Heart left ventricle (tissue), 16 donors: Measurements from ENCODE around the gene ADAMTS12. TPM values are rescaled to one million over a fixed set of nuclear protein-coding genes. Genes with fewer than 3 reads are reported as not detected.

Experiments used
- ATAC-seq, 4 donors: fragments of 200-7000 bp; cut with Tn5 transposase; one replicate each; pipeline ENCODE4 v1.9.1; 2020 to 2022; ENCODE audit warnings: moderate library complexity in 4 of 4, mild to moderate bottlenecking in 3 of 4, moderate number of reproducible peaks in 1 of 4
- DNase-seq, 5 donors: peaks; one replicate each; pipeline ENCODE4 v3.0.0-alpha.2; 2020
- H3K27ac ChIP-seq, 12 donors: fragments of 200-600 bp; sonication (generic) in 4 of 12; one replicate each; pipeline versions ENCODE4 v1.5.0 to v1.8.0; 2016 to 2022; ENCODE audit warnings: mild to moderate bottlenecking in 2 of 12
- H3K27me3 ChIP-seq, 9 donors: fragments of 200-600 bp; sonication (generic) in 2 of 9; one replicate each; pipeline versions ENCODE4 v1.5.1 to v1.8.0; 2016 to 2022; ENCODE audit warnings: mild to moderate bottlenecking in 3 of 9
- H3K36me3 ChIP-seq, 9 donors: fragments of 200-600 bp; sonication (generic) in 2 of 9; one replicate each; pipeline versions ENCODE4 v1.5.0 to v1.8.0; 2018 to 2022; ENCODE audit warnings: mild to moderate bottlenecking in 2 of 9
- H3K4me1 ChIP-seq, 12 donors: fragments of 200-600 bp; sonication (generic) in 4 of 12; one replicate each; pipeline versions ENCODE4 v1.5.0 to v1.8.0; 2016 to 2022; ENCODE audit warnings: mild to moderate bottlenecking in 3 of 12
- H3K4me3 ChIP-seq, 12 donors: fragments of 200-600 bp; sonication (generic) in 4 of 12; one replicate each; pipeline versions ENCODE4 v1.5.0 to v1.8.0; 2017 to 2022; ENCODE audit warnings: mild to moderate bottlenecking in 9 of 12, moderate library complexity in 4 of 12
- H3K9me3 ChIP-seq, 12 donors: fragments of 200-600 bp; sonication (generic) in 4 of 12; one replicate each; pipeline versions ENCODE4 v1.5.0 to v1.8.0; 2016 to 2022; ENCODE audit warnings: mild to moderate bottlenecking in 1 of 12
- POLR2A ChIP-seq, 2 donors: fragments of 450-650 bp; IDR thresholded peaks; one replicate each; pipeline ENCODE4 v1.6.1; 2017; ENCODE audit warnings: antibody characterized with exemption in 2 of 2, mild to moderate bottlenecking in 2 of 2, moderate library complexity in 2 of 2
- WGBS, 4 donors: extraction: QIAGEN DNeasy Blood & Tissue Kit in 2 of 4; methylation state at CpG; one replicate each; pipeline versions ENCODE4 v1.1.5 to v1.1.7; 2013 to 2018; 5-methylcytosine and 5-hydroxymethylcytosine counted together
- intact Hi-C, 10 donors: fragments of 100-400 bp; cut with DNase I; formaldehyde crosslinking; loops; one replicate each; pipeline versions ENCODE4 v1.11.1 to v1.14.2; 2022
- polyA plus RNA-seq, 2 donors: library from polyadenylated mRNA; stranded (reverse); fragments of 200-250 nt; gene quantifications; one replicate each; pipeline ENCODE4 v1.2.3, GENCODE V29; 2013
- total RNA-seq, 9 donors: library from RNA; depleted of rRNA in 2 of 9; stranded (reverse); fragments of >200 nt in 2 of 9; fragmentation: NEBNext Ultra II Directional in 3 of 9; extraction: Animal tissue kit (Norgen Biotek cat#: 25700) in 3 of 9; gene quantifications; one replicate each; pipeline versions ENCODE4 v1.1.0 to v1.2.4, GENCODE V29; 2016 to 2023
- TF ChIP-seq, protein P1 (sequence below), 12 donors: fragments of 200-600 bp; sonication (generic) in 4 of 12; IDR thresholded peaks; one replicate each; pipeline versions ENCODE4 v1.5.0 to v1.8.0; 2018 to 2022; ENCODE audit warnings: antibody characterized with exemption in 12 of 12, mild to moderate bottlenecking in 5 of 12
- donor health status: ischemic (EF 13 %, LVEDD 7.1; RV severe dilation, severe dysfunction).
- donor health status: healthy with polysubstance abuse.
- donor health status: DM: no; HTN: yes; CAD: no.
- donor health status: DM: no; HTN: no; CAD: no.
- donor health status: ischemic (EF 25% LVEDD 6.9; RV normal size, moderate dysfunction).
- donor health status: ischemic (EF 25% LVEDD 5.7; RV mildly dilated, moderate dysfunction).
- donor health status: healthy.
- donor health status: DM: yes; HTN: yes; CAD: no.
- donor health status: ischemic (EF 35%, LVEDD 5.7; RV mildly dilated, moderate dysfunction).
- donor health status: nonischemic (EF 11% LVEDD 7.7; RV severe dilation, severe dysfunction).
- donor health status: DM: yes; HTN: yes; CAD: no.
- donor health status: PGD.
- donor health status: ischemic (EF 29% LVEDD 5.4; RV normal size, mild dysfunction).
- donor health status: nonischemic (EF 23%, LVEDD 6.1; RV moderate dilation, normal function).

The ADAMTS12 gene
- total and polyA plus RNA-seq, 11 donors: 0.72 to 4.7 (median 1.7) TPM

DNA sequence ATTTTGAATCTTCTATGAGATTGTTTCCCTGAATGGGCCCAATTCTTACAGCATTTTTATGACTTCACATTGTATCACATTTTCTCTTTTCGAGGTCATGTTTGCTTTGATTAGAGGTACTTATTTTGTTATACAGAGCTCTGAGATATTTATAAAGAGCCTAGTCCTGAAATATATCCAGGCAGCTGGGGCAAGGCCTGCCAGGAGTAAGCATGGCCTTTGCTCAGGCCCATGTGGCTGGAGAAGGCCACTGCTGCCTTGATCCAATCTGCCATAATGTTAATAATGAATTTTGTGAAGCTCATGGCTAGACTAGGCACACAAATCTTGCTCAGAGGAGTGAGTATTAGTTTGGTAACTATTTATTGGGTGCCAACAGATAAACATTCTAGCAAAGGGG is 355.0 kb downstream of the ADAMTS12 start:
- WGBS, 4 donors: 64 to 82% (median 72%) methylated on average over 1 of the region's 1 CpG
- ATAC-seq (no peak), DNase-seq (no peak)
- intact Hi-C loops: no loop called here
- TF ChIP-seq POLR2A (IDR thresholded peaks at IDR 0.05): no peak
- TF ChIP-seq, protein P1, sequence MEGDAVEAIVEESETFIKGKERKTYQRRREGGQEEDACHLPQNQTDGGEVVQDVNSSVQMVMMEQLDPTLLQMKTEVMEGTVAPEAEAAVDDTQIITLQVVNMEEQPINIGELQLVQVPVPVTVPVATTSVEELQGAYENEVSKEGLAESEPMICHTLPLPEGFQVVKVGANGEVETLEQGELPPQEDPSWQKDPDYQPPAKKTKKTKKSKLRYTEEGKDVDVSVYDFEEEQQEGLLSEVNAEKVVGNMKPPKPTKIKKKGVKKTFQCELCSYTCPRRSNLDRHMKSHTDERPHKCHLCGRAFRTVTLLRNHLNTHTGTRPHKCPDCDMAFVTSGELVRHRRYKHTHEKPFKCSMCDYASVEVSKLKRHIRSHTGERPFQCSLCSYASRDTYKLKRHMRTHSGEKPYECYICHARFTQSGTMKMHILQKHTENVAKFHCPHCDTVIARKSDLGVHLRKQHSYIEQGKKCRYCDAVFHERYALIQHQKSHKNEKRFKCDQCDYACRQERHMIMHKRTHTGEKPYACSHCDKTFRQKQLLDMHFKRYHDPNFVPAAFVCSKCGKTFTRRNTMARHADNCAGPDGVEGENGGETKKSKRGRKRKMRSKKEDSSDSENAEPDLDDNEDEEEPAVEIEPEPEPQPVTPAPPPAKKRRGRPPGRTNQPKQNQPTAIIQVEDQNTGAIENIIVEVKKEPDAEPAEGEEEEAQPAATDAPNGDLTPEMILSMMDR (IDR thresholded peaks at IDR 0.05): no peak
- Histone ChIP-seq H3K36me3 (no peaks in the 10 kb centered on the region), H3K4me3 (no peak overlapping the region), H3K9me3 (no peaks in the 10 kb centered on the region), H3K4me1 (peaks cover 0 to 9% (median 0%) of the 10 kb centered on the region in 12 donors), H3K27ac (no peak overlapping the region), H3K27me3 (no peaks in the 10 kb centered on the region)

GRCh38 chr5:33531824-33532223 is 360.0 kb downstream of the ADAMTS12 start:
- TF ChIP-seq POLR2A (IDR thresholded peaks at IDR 0.05): no peak
- TF ChIP-seq, protein P1 (IDR thresholded peaks at IDR 0.05): no peak

GRCh38 chr5:33531037-33531298 is 360.8 kb downstream of the ADAMTS12 start:
- intact Hi-C loops: no loop called here
- Histone ChIP-seq H3K4me1 (peaks cover 0 to 4% (median 0%) of the 10 kb centered on the region in 12 donors), H3K9me3 (no peaks in the 10 kb centered on the region), H3K36me3 (peaks cover 0 to 4% (median 0%) of the 10 kb centered on the region in 9 donors), H3K4me3 (no peak overlapping the region), H3K27ac (no peak overlapping the region), H3K27me3 (no peaks in the 10 kb centered on the region)
- DNase-seq (no peak), ATAC-seq (no peak)
- TF ChIP-seq, protein P1 (IDR thresholded peaks at IDR 0.05): no peak
- no peak for TF ChIP-seq POLR2A (IDR thresholded peaks at IDR 0.05)
- WGBS, 4 donors: 87 to 100% (median 95%) methylated on average over 3 of the region's 3 CpGs

More at GRCh38 chr5:33531824-33532223, 360.0 kb downstream of the ADAMTS12 start:
- no peaks in the 10 kb centered on the region for H3K9me3 ChIP-seq
- ATAC-seq (no peak), DNase-seq (no peak)
- 60 to 64% (median 62%) methylated on average over 4 of the region's 4 CpGs for WGBS, 4 donors
- no peak overlapping the region for H3K27ac ChIP-seq
- H3K4me3 ChIP-seq: no peak overlapping the region
- no peaks in the 10 kb centered on the region for H3K36me3 ChIP-seq
- no peaks in the 10 kb centered on the region for H3K27me3 ChIP-seq
- H3K4me1 ChIP-seq: peaks cover 0 to 4% (median 0%) of the 10 kb centered on the region in 12 donors
- intact Hi-C loops: no loop called here

DNA sequence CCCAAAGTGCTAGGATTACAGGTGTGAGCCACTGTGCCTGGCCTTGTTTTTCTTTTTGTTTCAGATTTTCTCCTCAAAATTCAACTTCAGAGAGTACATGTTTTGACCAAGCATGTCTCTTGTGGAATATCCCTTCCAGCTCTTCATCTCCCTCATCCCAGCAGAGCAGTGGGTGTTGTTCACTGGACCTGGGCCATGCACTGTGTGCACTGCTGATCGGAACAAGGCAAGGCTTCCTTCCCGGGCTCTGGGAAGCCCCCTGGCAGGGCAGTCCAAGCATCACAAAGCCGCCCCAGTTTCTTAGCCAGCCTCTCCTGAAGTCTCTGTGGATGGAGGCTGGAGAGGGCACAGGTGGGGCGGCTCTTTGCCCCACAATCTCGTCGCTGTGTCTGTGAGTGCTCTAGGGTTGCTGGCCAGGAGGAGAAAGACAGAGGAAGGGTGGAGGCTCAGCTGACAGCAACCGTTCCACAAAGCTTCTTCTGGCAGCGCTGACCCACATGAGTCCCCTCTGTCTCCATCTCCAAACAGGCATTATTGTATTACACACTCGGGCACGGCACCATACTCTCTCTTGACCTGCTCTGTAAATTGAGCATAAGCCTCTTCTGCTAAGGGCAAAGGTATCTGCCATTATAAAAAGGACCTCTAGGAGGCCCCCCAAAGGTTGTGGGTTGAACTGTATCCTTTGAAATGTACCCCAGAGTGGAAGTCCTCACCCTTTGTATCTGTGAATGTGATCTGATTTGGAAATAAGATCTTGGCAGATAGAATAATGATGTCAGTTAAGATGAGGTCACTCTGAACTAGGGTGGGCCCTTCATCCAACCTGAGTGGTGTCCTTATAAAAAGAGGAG is 361.4 kb downstream of the ADAMTS12 start:
- Histone ChIP-seq H3K36me3 (peaks cover 0 to 4% (median 0%) of the 10 kb centered on the region in 9 donors), H3K9me3 (no peaks in the 10 kb centered on the region), H3K27ac (no peak overlapping the region), H3K4me3 (no peak overlapping the region), H3K4me1 (peaks cover 0 to 4% (median 0%) of the 10 kb centered on the region in 12 donors), H3K27me3 (no peaks in the 10 kb centered on the region)
- intact Hi-C loops: no loop called here
- 62 to 75% (median 66%) methylated on average over 10 of the region's 10 CpGs for WGBS, 4 donors
- peak in 3 of 4 donors; percentile 55 to 58 (median 56) for ATAC-seq
- TF ChIP-seq, protein P1 (IDR thresholded peaks at IDR 0.05): peak in 1 of 12 donors; percentile 10
- no peak for TF ChIP-seq POLR2A (IDR thresholded peaks at IDR 0.05)
- peak in 1 of 5 donors; percentile 29 for DNase-seq
